HepG2 (cell line): ENCODE results near the gene KRTDAP. TPM values are rescaled to one million over a fixed set of nuclear protein-coding genes. Genes with fewer than 3 reads are reported as not detected.

Source experiments
- ATAC-seq: fragments of 200-7000 bp; cut with Tn5 transposase; 3 replicates; pipeline ENCODE4 v1.9.1; 2020; ENCODE audit warnings: mild to moderate bottlenecking, moderate library complexity
- BruUV-seq: library from RNA; stranded (reverse); fragments of 400-500 nt; replicated peaks from 2 replicates; lab custom pipeline; 2021; lab: Mats Ljungman, UMichigan
- CTCF ChIA-PET: fragments of 300-600 bp; formaldehyde crosslinking; extraction: SDS; loops from one replicate; lab custom pipeline; 2021; ENCODE audit warnings: low total read pairs, inconsistent platforms, low intra/inter-chr PET ratio; lab: Yijun Ruan, JAX
- POLR2A ChIA-PET: fragments of 350-600 bp; sonication (Branson Sonifier 250); formaldehyde crosslinking; loops from one replicate; lab custom pipeline; 2020; ENCODE audit warnings: antibody characterized with exemption, inconsistent platforms; lab: Yijun Ruan, JAX
- DNase-seq: peaks from one replicate; pipeline ENCODE4 v3.0.0-alpha.2; 2015; ENCODE audit warnings: low spot score
- FAIRE-seq: peaks from 3 replicates; lab custom pipeline; 2011; peaks lifted over from hg19 to GRCh38; lab: Jason Lieb, UNC
- H2AFZ ChIP-seq: one replicate; pipeline ENCODE4 v1.6.1; 2011; ENCODE audit warnings: low read length, inconsistent platforms
- H3K27ac ChIP-seq: fragments of 300-600 bp; 3 replicates; pipeline ENCODE4 v1.8.0; 2011; ENCODE audit warnings: mixed run types, mild to moderate bottlenecking, mixed read lengths, low read length, inconsistent platforms; ENCODE audit not compliant: insufficient read depth; ENCODE audit errors: extremely low read length
- H3K27me3 ChIP-seq, 2 experiments: fragments of 200-600 bp in 1 of 2; 2 replicates in 1 of 2; 3 replicates in 1 of 2; pipeline versions ENCODE4 v1.6.0 to v1.8.0; 2011; ENCODE audit warnings: low read length in 2 of 2, mild to moderate bottlenecking in 2 of 2, moderate library complexity in 2 of 2, inconsistent platforms in 1 of 2; ENCODE audit not compliant: insufficient read depth in 2 of 2, control insufficient read depth in 1 of 2
- H3K36me3 ChIP-seq, 2 experiments: fragments of 200-600 bp in 1 of 2; replicated peaks in 1 of 2; 2 replicates in 1 of 2; 3 replicates in 1 of 2; pipeline versions ENCODE4 v1.5.1 to v1.8.0; 2011; ENCODE audit warnings: low read length in 2 of 2, inconsistent platforms in 1 of 2; ENCODE audit not compliant: insufficient read depth in 2 of 2, control insufficient read depth in 1 of 2
- H3K4me1 ChIP-seq: 2 replicates; pipeline ENCODE4 v1.5.1; 2012; ENCODE audit warnings: low read length, inconsistent platforms; ENCODE audit not compliant: insufficient read depth
- H3K4me2 ChIP-seq: 2 replicates; pipeline ENCODE4 v1.6.0; 2011; ENCODE audit warnings: low read depth, low read length, inconsistent platforms
- H3K4me3 ChIP-seq, 3 experiments: fragments of 200-600 bp in 1 of 3; sonication (generic), shearing (Covaris generic) in 1 of 3; replicated peaks in 1 of 3; 2 replicates each; pipeline ENCODE4 v1.5.1; 2011 to 2016; ENCODE audit warnings: low read length in 3 of 3, inconsistent platforms in 2 of 3, low read depth in 2 of 3, mild to moderate bottlenecking in 2 of 3, control low read depth in 1 of 3, mixed read lengths in 1 of 3; ENCODE audit not compliant: insufficient read depth in 1 of 3
- H3K79me2 ChIP-seq: one replicate; pipeline ENCODE4 v1.6.1; 2011; ENCODE audit warnings: low read length, inconsistent platforms; ENCODE audit not compliant: insufficient read depth
- H3K9ac ChIP-seq: 2 replicates; pipeline ENCODE4 v1.6.0; 2011; ENCODE audit warnings: mild to moderate bottlenecking, low read depth, low read length, inconsistent platforms; ENCODE audit not compliant: insufficient read depth
- H3K9me3 ChIP-seq: 2 replicates; pipeline ENCODE4 v1.5.1; 2012; ENCODE audit warnings: mild to moderate bottlenecking, low read length
- H4K20me1 ChIP-seq: 2 replicates; pipeline ENCODE4 v1.6.0; 2011; ENCODE audit warnings: inconsistent platforms, mild to moderate bottlenecking, low read length, moderate library complexity; ENCODE audit not compliant: insufficient read depth
- ATF1 ChIP-seq: IDR thresholded peaks from 2 replicates; pipeline ENCODE4 v1.6.1; 2016; ENCODE audit warnings: mild to moderate bottlenecking, control low read depth
- CAMTA2 ChIP-seq: sonication (generic); formaldehyde crosslinking; IDR thresholded peaks from 2 replicates; pipeline ENCODE4 v1.4.0; 2020; ENCODE audit warnings: mild to moderate bottlenecking, missing genetic modification reagents, borderline replicate concordance
- CHD2 ChIP-seq: IDR thresholded peaks from 2 replicates; pipeline ENCODE4 v1.6.1; 2011; ENCODE audit warnings: low read depth, low read length, improper control_type of control experiment
- CHD4 ChIP-seq: fragments of 200-600 bp; sonication (generic); IDR thresholded peaks from 2 replicates; pipeline ENCODE4 v1.7.0; 2017; ENCODE audit warnings: mild to moderate bottlenecking, low read length, borderline replicate concordance
- SOX5 ChIP-seq: IDR thresholded peaks from 2 replicates; pipeline ENCODE4 v1.6.1; 2016; ENCODE audit warnings: borderline replicate concordance
- ZFY ChIP-seq: sonication (generic); formaldehyde crosslinking; IDR thresholded peaks from 2 replicates; pipeline ENCODE4 v1.4.0; 2020; ENCODE audit warnings: missing genetic modification reagents
- WGBS: methylation state at CpG from one replicate; pipeline ENCODE4 v1.1.6; 2017; ENCODE audit warnings: low lambda C conversion rate; 5-methylcytosine and 5-hydroxymethylcytosine counted together
- in situ Hi-C: cut with HindIII; loops from 2 replicates; pipeline ENCODE4 v1.10.0; 2017; ENCODE audit warnings: low pct_unique_long_range_greater_than_20kb; ENCODE audit not compliant: extremely low pct_ligation_motif_present
- intact Hi-C: fragments of 100-400 bp; cut with micrococcal nuclease; formaldehyde crosslinking; loops from one replicate; pipeline ENCODE4 v1.10.0; 2022; ENCODE audit not compliant: unreplicated experiment
- polyA plus RNA-seq, 8 experiments: library from polyadenylated mRNA; depleted of rRNA in 3 of 8; stranded (reverse) in 7 of 8; unstranded in 1 of 8; fragments of >200 nt; fragmentation: Illumina TruSeq in 4 of 8; extraction: Trizol in 4 of 8; gene quantifications; 2 replicates each; pipeline versions ENCODE4 v1.2.1 to v1.2.3, GENCODE V29; 2011 to 2016; ENCODE audit warnings: low read depth in 4 of 8, missing spikeins in 1 of 8, mixed read lengths in 1 of 8; ENCODE audit not compliant: insufficient read depth in 1 of 8
- total RNA-seq, 5 experiments: library from RNA; depleted of rRNA; stranded (reverse); fragments of >200 nt; fragmentation: Illumina TruSeq; extraction: Trizol; gene quantifications; 2 replicates each; pipeline ENCODE4 v1.2.3, GENCODE V29; 2016; ENCODE audit warnings: low read depth in 1 of 5

KRTDAP gene
- total and polyA plus RNA-seq, 2 of the 13 experiments (the other 11 are each of a cell fraction or from before 2014, with no cell fraction given), result 0.86 to 1.5 TPM

DNA sequence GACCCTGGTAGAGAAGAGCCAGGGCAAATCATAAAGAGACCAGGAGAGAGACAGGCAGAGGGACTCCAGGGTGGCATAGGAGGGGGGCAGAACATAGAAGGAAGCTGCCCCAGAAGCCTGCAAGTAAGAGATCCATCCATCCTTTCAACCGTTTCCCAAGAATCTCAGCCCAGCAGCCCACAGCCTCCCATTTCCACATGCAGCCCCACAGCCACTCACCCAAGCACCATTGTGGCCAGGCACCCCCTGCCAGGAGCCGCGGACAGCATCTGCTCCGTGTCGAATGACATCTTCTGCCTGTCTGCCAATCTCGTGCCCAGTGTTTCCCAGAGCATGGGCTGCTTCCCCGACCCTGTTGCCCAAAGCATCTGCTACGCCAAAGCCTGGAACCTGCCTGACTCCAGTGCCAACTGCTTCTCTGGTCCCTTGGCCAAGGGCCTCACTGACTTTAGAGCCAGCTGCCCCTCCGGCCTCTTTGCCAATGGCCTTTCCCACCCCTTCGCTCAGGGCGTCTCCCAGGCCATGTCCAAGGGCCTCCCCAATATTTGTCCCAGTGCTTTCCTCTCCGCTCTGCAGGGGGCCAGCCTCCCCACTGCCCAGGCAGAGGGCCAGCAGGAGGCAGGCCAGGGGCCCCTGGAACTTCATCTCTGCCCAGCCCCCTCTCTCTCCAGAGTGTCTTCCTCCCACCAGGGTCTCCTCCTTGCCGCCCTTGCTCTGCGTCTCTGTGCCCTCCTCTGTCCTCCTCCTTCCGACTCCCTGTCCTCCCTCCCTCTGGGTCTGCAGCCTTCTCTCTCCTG lies 22.8 kb upstream of the KRTDAP start (continued):
- no peak for TF ChIP-seq SOX5
- no peak for TF ChIP-seq ZFY (CRISPR knock-in tag)

GRCh38 chr19:35511337-35511736 lies 21.1 kb upstream of the KRTDAP start:
- H3K79me2 ChIP-seq, result no peaks in the 10 kb centered on the region
- no TSS peak for BruUV-seq
- WGBS, result 0% methylated on average over 1 of the region's 7 CpGs
- CTCF ChIA-PET, result interaction anchor here (1.4 kb wide), 1 partner anchor 38 kb away, joined by 5 read pairs; no protein-coding TSS in a partner anchor
- FAIRE-seq (no peak), ATAC-seq (no peak), DNase-seq (no peak)
- peaks cover 44% of the 10 kb centered on the region for H3K4me1 ChIP-seq
- H3K27me3 ChIP-seq, result peaks cover 1 to 28% of the 10 kb centered on the region in 2 experiments; a peak in 2 of 5 replicates
- POLR2A ChIA-PET, result interaction anchor here (1.4 kb wide), 1 partner anchor 36 kb away, joined by 4 read pairs; no protein-coding TSS in a partner anchor
- no peaks in the 10 kb centered on the region for H4K20me1 ChIP-seq
- no peak overlapping the region for H2AFZ ChIP-seq
- H3K27ac ChIP-seq, result no peak overlapping the region
- TF ChIP-seq ATF1 (CRISPR knock-in tag) (no peak), CHD2 (no peak), CAMTA2 (CRISPR knock-in tag) (no peak), CHD4 (no peak)
- no peak overlapping the region for H3K9ac ChIP-seq
- in situ Hi-C loops (no loop called here), intact Hi-C loops (no loop called here)
- H3K9me3 ChIP-seq, result no peaks in the 10 kb centered on the region
- H3K4me2 ChIP-seq, result no peak overlapping the region
- no peak overlapping the region for H3K4me3 ChIP-seq
- H3K36me3 ChIP-seq, result no peaks in the 10 kb centered on the region; a peak in 1 of 5 replicates
